H7 (cell line): ENCODE data around the gene STK10. TPM values are rescaled to one million over a fixed set of nuclear protein-coding genes. Genes with fewer than 3 reads are reported as not detected.

ENCODE experiments used
- DNase-seq: peaks from one replicate; pipeline ENCODE4 v3.0.0; 2012
- H3K27me3 ChIP-seq: 2 replicates; pipeline ENCODE4 v1.6.0; 2011; ENCODE audit warnings: mild to moderate bottlenecking, low read length; ENCODE audit not compliant: control insufficient read depth, insufficient read depth
- H3K36me3 ChIP-seq: replicated peaks from 2 replicates; pipeline ENCODE4 v1.5.1; 2011; ENCODE audit warnings: low read length; ENCODE audit not compliant: control insufficient read depth, insufficient read depth
- H3K4me3 ChIP-seq: 2 replicates; pipeline ENCODE4 v1.5.1; 2011; ENCODE audit warnings: low read depth, mild to moderate bottlenecking, control low read depth, low read length, moderate library complexity; ENCODE audit not compliant: insufficient read depth
- total RNA-seq: library from RNA; depleted of rRNA; stranded (reverse); fragments of >200 nt; shearing (Covaris generic); gene quantifications from 2 replicates; pipeline ENCODE4 v1.2.3, GENCODE V29; 2014

Gene STK10
- total RNA-seq, 1 experiment from 2014 or later = 7.4 TPM

GRCh38 chr5:172146748-172147092 is 41.3 kb downstream of the STK10 start:
- Histone ChIP-seq H3K4me3 (no peak overlapping the region), H3K27me3 (no peaks in the 10 kb centered on the region), H3K36me3 (0 out of 2 replicates have a peak, but pooled peaks cover 1% of the 10 kb centered on the region)
- DNase-seq = no peak

DNA sequence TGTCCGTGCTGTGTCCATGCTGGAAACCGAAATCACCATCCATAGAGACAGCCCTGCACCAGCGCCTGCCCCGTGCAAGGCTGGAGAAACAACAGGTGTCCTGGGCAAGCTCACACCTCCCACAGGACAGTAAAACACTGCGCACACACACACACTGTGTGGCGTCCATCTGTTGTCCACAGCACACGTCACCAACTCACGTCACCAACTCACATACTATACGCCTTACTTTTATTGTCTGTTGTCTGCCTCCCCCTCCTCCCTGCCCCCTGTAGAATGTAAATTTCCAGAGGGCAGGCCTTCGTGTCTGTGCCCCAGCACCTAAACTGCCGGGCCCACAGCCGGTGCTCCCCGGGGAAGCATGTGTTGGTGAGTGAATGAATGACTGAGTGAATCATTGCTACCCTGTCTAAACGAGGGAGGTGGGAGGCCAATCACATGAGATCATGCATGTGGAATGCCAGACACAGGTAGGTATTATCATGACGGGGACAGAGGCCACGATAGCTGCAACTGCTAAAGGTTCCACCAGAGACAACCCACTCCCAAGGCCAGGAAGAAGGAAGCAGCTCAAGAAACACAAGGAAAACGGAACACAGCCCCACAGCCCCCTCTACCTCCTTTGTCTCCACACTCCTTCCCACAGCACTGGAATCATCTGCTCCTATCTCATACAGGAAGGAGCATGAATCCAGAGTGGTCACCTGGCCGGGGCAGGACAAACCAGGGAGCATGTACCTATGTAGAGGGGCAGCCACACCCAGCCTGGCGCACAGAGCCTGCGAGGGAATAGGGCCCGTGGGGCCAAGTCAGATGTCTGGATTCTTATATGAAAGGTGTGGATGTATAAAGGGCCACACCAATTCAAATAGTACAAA is 41.9 kb downstream of the STK10 start:
- H3K27me3 ChIP-seq = no peaks in the 10 kb centered on the region
- DNase-seq = no peak
- H3K4me3 ChIP-seq = no peak overlapping the region
- H3K36me3 ChIP-seq = 0 out of 2 replicates have a peak, but pooled peaks cover 1% of the 10 kb centered on the region

GRCh38 chr5:172144931-172145869 is 42.8 kb downstream of the STK10 start:
- peak; percentile 55 for DNase-seq
- Histone ChIP-seq H3K36me3 (0 out of 2 replicates have a peak, but pooled peaks cover 1% of the 10 kb centered on the region), H3K4me3 (no peak overlapping the region), H3K27me3 (no peaks in the 10 kb centered on the region)

- no peaks in the 10 kb centered on the region for H3K27me3 ChIP-seq
- 0 out of 2 replicates have a peak, but pooled peaks cover 1% of the 10 kb centered on the region for H3K36me3 ChIP-seq
- DNase-seq = no peak
- H3K4me3 ChIP-seq = no peak overlapping the region
Measured at GRCh38 chr5:172144291-172144815, 43.7 kb downstream of the STK10 start.

DNA sequence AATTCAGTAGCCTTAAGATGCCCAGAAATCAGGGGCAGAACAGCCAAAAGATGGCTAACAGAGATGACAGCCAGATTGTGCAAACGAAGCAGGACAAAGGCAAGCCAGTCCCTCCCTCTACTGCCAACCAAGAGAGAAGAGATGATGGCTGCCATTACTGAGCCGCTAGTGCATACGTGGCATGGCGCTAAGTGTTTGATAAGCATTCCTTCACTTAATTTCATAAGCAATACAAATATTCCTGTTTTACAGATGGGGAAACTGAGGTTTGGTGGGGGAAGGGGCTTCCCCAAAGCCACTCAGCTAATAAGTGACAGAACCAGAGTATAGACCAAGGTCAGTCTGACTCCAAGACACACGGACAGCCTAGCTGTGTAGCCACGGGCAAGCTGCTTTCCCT is 44.1 kb downstream of the STK10 start:
- 0 out of 2 replicates have a peak, but pooled peaks cover 1% of the 10 kb centered on the region for H3K36me3 ChIP-seq
- H3K4me3 ChIP-seq = no peak overlapping the region
- no peak for DNase-seq

GRCh38 chr5:172142709-172143215 is 45.3 kb downstream of the STK10 start:
- DNase-seq = no peak
- no peak overlapping the region for H3K4me3 ChIP-seq
- no peaks in the 10 kb centered on the region for H3K27me3 ChIP-seq
- 0 out of 2 replicates have a peak, but pooled peaks cover under 1% of the 10 kb centered on the region for H3K36me3 ChIP-seq

More for the DNA sequence above, 44.1 kb downstream of the STK10 start:
- no peaks in the 10 kb centered on the region for H3K27me3 ChIP-seq

GRCh38 chr5:172141949-172142319 is 46.1 kb downstream of the STK10 start:
- H3K27me3 ChIP-seq = no peaks in the 10 kb centered on the region
- no peaks in the 10 kb centered on the region for H3K36me3 ChIP-seq
- no peak for DNase-seq
- no peak overlapping the region for H3K4me3 ChIP-seq

GRCh38 chr5:172140866-172141265 is 47.2 kb downstream of the STK10 start:
- H3K4me3 ChIP-seq = no peak overlapping the region
- DNase-seq = no peak

GRCh38 chr5:172140120-172140519 is 47.9 kb downstream of the STK10 start:
- no peak overlapping the region for H3K4me3 ChIP-seq
- no peak for DNase-seq

More at GRCh38 chr5:172140866-172141265, 47.2 kb downstream of the STK10 start:
- Histone ChIP-seq H3K36me3 (no peaks in the 10 kb centered on the region), H3K27me3 (no peaks in the 10 kb centered on the region)

GRCh38 chr5:172137046-172137445 is 51.0 kb downstream of the STK10 start:
- DNase-seq = no peak
- no peaks in the 10 kb centered on the region for H3K36me3 ChIP-seq
- no peaks in the 10 kb centered on the region for H3K27me3 ChIP-seq
- H3K4me3 ChIP-seq = no peak overlapping the region

More at GRCh38 chr5:172140120-172140519, 47.9 kb downstream of the STK10 start:
- no peaks in the 10 kb centered on the region for H3K27me3 ChIP-seq
- H3K36me3 ChIP-seq = no peaks in the 10 kb centered on the region

- no peaks in the 10 kb centered on the region for H3K36me3 ChIP-seq
- no peak overlapping the region for H3K4me3 ChIP-seq
- H3K27me3 ChIP-seq = no peaks in the 10 kb centered on the region
- DNase-seq = no peak
Measured at GRCh38 chr5:172133359-172134029, 54.5 kb downstream of the STK10 start.

- Histone ChIP-seq H3K27me3 (no peaks in the 10 kb centered on the region), H3K36me3 (no peaks in the 10 kb centered on the region), H3K4me3 (no peak overlapping the region)
- no peak for DNase-seq
Measured at GRCh38 chr5:172131690-172132089, 56.3 kb downstream of the STK10 start.

DNA sequence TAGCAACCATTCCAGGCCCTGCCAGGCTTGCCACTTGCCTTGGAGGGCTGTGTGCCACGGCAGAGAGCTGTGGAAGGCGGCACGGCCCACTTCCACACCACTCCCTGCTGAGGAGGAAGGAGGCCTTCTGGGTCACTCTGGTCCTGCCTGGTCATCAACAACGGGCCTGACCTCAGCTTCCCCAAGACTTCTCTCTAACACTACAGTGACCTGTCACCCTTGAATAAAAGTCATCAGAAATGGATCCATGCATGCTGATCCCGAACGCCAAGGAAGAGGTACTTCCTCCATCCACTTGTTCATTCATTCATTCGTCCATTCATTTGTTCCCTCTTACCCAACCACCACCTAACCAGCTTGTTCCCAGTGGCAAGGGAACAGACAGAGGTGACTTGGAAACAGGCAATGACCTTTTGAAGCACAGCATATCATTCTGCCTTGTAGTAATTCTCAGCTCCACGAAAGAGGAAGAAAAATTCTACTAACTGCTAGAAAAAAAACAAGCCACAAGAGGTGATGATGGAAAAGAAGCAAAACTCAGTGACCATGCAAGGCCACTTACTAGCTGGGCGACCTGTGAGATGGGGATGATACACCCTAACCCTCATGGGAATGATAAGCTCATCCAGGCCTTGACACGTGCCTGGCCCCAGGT is 58.6 kb downstream of the STK10 start:
- Histone ChIP-seq H3K27me3 (no peaks in the 10 kb centered on the region), H3K4me3 (no peak overlapping the region), H3K36me3 (no peaks in the 10 kb centered on the region)
- no peak for DNase-seq
